Fibroblast of villous mesenchyme (primary cell): ENCODE measurements around the gene SIAH3. TPM values are rescaled to one million over a fixed set of nuclear protein-coding genes. Genes with fewer than 3 reads are reported as not detected.

Experiments
- DNase-seq: peaks from one replicate; pipeline ENCODE4 v3.0.0-alpha.2; 2010; ENCODE audit warnings: low read depth
- H3K4me3 ChIP-seq: 2 replicates; pipeline ENCODE4 v1.5.1; 2011; ENCODE audit warnings: low read depth, mild to moderate bottlenecking, low read length
- total RNA-seq: library from RNA; depleted of rRNA; stranded (reverse); fragments of >200 nt; gene quantifications from 2 replicates; pipeline ENCODE4 v1.2.3, GENCODE V29; 2012
- TF ChIP-seq, protein P1 (sequence below): IDR thresholded peaks from 2 replicates; pipeline ENCODE4 v1.5.1; 2012; ENCODE audit warnings: low read depth, mild to moderate bottlenecking, low read length; ENCODE audit not compliant: insufficient read depth

The SIAH3 gene
- total RNA-seq, 1 donor = under 0.01 TPM

GRCh38 chr13:45863709-45864590 lies 12.4 kb upstream of the SIAH3 start:
- TF ChIP-seq, protein P1, sequence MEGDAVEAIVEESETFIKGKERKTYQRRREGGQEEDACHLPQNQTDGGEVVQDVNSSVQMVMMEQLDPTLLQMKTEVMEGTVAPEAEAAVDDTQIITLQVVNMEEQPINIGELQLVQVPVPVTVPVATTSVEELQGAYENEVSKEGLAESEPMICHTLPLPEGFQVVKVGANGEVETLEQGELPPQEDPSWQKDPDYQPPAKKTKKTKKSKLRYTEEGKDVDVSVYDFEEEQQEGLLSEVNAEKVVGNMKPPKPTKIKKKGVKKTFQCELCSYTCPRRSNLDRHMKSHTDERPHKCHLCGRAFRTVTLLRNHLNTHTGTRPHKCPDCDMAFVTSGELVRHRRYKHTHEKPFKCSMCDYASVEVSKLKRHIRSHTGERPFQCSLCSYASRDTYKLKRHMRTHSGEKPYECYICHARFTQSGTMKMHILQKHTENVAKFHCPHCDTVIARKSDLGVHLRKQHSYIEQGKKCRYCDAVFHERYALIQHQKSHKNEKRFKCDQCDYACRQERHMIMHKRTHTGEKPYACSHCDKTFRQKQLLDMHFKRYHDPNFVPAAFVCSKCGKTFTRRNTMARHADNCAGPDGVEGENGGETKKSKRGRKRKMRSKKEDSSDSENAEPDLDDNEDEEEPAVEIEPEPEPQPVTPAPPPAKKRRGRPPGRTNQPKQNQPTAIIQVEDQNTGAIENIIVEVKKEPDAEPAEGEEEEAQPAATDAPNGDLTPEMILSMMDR = no peak
- DNase-seq = no peak
- no peak overlapping the region for H3K4me3 ChIP-seq

GRCh38 chr13:45861322-45861721 lies 9.8 kb upstream of the SIAH3 start:
- no peak for DNase-seq
- no peak overlapping the region for H3K4me3 ChIP-seq
- TF ChIP-seq, protein P1 = no peak

DNA sequence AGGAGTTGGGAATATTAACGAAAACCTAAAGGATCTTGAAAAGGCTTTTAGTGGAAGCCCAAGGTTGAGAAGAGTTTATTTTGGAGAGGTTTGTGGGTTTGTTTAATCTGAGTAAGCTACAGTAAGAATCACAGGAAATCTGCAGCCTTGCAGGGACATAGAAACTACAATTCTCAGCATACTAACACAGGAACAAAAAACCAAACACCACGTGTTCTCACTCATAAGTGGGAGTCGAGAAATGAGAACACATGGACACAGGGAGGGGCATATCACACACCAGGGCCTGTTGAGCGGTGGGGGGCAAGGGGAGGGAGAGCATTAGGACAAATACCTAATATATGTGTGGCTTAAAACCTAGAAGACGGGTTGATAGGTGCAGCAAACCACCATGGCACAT lies 8.7 kb upstream of the SIAH3 start:
- no peak for DNase-seq
- no peak overlapping the region for H3K4me3 ChIP-seq
- TF ChIP-seq, protein P1 = no peak

GRCh38 chr13:45859705-45860104 lies 8.2 kb upstream of the SIAH3 start:
- TF ChIP-seq, protein P1 = no peak
- no peak for DNase-seq
- no peak overlapping the region for H3K4me3 ChIP-seq

DNA sequence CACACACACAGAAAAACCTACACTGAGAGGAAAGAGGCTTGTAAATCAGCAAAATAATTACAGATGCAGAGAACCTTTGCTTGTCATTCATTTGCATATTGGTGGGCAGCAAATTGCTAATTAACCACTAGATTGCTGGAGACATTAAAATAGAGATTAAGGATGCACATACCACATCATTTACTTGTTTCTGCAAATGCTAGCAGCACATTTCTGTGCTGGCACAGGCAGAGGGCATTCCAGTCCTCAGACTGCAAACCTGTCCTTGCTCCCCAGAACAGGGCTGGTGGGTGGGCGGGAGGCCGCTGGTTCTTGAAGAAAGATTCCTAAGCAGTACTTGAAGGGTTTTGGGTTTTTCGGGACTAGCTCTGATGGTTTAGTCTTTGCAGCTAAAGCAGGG lies 941 bp upstream of the SIAH3 start:
- TF ChIP-seq, protein P1 = no peak
- no peak for DNase-seq
- H3K4me3 ChIP-seq = no peak overlapping the region

DNA sequence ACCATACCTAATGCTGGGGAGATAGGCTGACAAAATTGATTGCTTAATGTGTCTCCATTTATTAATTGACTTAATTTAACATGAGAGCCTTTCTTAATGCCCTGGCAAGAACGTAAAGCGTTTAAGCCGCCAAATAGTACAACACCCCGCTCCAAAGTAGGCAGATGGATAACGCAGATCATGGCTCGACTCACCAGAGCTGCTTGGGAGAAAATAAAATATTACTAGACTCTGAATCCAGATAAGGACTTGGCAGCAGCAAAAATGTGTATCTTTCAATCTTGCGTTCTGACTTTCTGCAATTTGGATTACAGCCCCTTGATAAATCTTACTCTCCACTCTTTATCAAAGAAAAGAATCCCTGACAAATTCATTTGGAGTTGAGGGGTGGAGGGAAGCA lies 403 bp upstream of the SIAH3 start:
- H3K4me3 ChIP-seq = no peak overlapping the region
- TF ChIP-seq, protein P1 = no peak
- no peak for DNase-seq
